ENCODE measurements around the gene SLC23A2.

DNA sequence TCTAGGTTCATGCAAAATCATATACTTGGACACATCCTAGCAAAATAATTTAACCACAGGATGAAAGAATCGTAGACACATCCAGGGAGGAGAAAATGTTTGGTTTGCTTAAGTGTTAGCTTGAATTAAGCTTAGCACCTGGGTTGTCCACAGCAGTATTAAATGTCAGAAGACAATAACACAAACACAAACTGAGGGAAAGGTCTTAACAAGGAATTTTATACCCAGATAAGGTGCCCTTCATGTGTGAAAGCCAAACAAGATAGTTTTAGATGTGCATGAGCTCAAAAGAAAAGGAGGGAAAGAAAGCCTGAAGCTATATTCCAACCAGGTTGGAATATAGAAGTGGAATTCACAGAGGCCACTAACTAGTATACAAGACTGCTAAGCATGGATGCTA is 49.1 kb downstream of the SLC23A2 start:
- TF ChIP-seq, protein P1, sequence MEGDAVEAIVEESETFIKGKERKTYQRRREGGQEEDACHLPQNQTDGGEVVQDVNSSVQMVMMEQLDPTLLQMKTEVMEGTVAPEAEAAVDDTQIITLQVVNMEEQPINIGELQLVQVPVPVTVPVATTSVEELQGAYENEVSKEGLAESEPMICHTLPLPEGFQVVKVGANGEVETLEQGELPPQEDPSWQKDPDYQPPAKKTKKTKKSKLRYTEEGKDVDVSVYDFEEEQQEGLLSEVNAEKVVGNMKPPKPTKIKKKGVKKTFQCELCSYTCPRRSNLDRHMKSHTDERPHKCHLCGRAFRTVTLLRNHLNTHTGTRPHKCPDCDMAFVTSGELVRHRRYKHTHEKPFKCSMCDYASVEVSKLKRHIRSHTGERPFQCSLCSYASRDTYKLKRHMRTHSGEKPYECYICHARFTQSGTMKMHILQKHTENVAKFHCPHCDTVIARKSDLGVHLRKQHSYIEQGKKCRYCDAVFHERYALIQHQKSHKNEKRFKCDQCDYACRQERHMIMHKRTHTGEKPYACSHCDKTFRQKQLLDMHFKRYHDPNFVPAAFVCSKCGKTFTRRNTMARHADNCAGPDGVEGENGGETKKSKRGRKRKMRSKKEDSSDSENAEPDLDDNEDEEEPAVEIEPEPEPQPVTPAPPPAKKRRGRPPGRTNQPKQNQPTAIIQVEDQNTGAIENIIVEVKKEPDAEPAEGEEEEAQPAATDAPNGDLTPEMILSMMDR (conservative IDR thresholded peaks at IDR 0.05), result no peak
- TF ChIP-seq EZH2 (IDR thresholded peaks at IDR 0.05; ENCODE audit: low read depth), result no peak

Data from PC-9 (cell line).